Colonic mucosa (tissue), 4 donors: ENCODE data around the gene BCL2L1. TPM values are rescaled to one million over a fixed set of nuclear protein-coding genes. Genes with fewer than 3 reads are reported as not detected.

ENCODE experiments used
- DNase-seq: peaks from one replicate; pipeline ENCODE4 v3.0.0-alpha.2; 2020
- H3K27ac ChIP-seq: fragments of 200-600 bp; one replicate; pipeline ENCODE4 v1.8.0; 2021
- H3K27me3 ChIP-seq: fragments of 200-600 bp; one replicate; pipeline ENCODE4 v1.8.0; 2021
- H3K36me3 ChIP-seq: fragments of 200-600 bp; one replicate; pipeline ENCODE4 v1.8.0; 2021
- H3K4me1 ChIP-seq: fragments of 200-600 bp; one replicate; pipeline ENCODE4 v1.8.0; 2021; ENCODE audit warnings: mild to moderate bottlenecking
- H3K4me3 ChIP-seq: fragments of 200-600 bp; one replicate; pipeline ENCODE4 v1.8.0; 2021
- H3K9ac ChIP-seq, 2 donors: one replicate each; pipeline ENCODE4 v1.7.0; 2013; ENCODE audit warnings: control low read depth in 2 of 2, low read depth in 2 of 2, low read length in 2 of 2
- H3K9me3 ChIP-seq: fragments of 200-600 bp; one replicate; pipeline ENCODE4 v1.8.0; 2021
- intact Hi-C: fragments of 100-400 bp; cut with DNase I; formaldehyde crosslinking; loops from one replicate; pipeline ENCODE4 v1.14.1; 2022
- total RNA-seq, 2 donors: library from RNA; stranded (reverse); fragmentation: NEBNext Ultra II Directional in 1 of 2; extraction: Animal tissue kit (Norgen Biotek cat#: 25700) in 1 of 2; gene quantifications; one replicate each; pipeline ENCODE4 v1.2.1, GENCODE V29; 2021
- TF ChIP-seq, protein P1 (sequence below): fragments of 200-600 bp; IDR thresholded peaks from one replicate; pipeline ENCODE4 v1.8.0; 2022; ENCODE audit warnings: antibody characterized with exemption, mild to moderate bottlenecking
- donor health status: healthy.
- donor health status: DM: no; HTN: no; CAD: no.
- donor health status: DM: no; HTN: no; CAD: no.

BCL2L1 gene
- total RNA-seq, 2 donors from 2014 or later: 55.9 to 59.4 TPM

DNA sequence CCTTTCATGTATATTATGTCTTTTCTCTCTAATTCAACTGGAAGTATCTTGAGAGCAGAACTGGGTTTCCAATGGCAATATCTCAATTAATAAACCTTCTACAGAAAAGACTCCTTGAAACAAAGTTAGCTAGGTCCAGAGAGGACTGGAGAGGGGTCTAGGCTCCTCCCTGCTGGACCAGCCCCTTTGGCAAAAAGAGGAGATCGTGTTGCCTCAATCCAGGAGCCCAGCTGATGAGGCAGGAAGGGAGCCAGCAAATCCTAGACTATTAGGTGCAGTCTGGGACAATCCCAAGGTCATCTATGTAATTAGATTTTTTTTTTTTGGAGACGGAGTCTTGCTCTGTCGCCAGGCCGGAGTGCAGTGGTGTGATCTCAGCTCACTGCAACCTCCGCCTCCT, 21.9 kb downstream of the BCL2L1 start:
- Histone ChIP-seq H3K9ac (no peak overlapping the region), H3K27me3 (no peaks in the 10 kb centered on the region), H3K9me3 (no peaks in the 10 kb centered on the region), H3K4me3 (no peak overlapping the region), H3K4me1 (peaks cover 21% of the 10 kb centered on the region), H3K27ac (no peak overlapping the region), H3K36me3 (no peaks in the 10 kb centered on the region)
- DNase-seq: no peak
- intact Hi-C loops: no loop called here
- TF ChIP-seq, protein P1, sequence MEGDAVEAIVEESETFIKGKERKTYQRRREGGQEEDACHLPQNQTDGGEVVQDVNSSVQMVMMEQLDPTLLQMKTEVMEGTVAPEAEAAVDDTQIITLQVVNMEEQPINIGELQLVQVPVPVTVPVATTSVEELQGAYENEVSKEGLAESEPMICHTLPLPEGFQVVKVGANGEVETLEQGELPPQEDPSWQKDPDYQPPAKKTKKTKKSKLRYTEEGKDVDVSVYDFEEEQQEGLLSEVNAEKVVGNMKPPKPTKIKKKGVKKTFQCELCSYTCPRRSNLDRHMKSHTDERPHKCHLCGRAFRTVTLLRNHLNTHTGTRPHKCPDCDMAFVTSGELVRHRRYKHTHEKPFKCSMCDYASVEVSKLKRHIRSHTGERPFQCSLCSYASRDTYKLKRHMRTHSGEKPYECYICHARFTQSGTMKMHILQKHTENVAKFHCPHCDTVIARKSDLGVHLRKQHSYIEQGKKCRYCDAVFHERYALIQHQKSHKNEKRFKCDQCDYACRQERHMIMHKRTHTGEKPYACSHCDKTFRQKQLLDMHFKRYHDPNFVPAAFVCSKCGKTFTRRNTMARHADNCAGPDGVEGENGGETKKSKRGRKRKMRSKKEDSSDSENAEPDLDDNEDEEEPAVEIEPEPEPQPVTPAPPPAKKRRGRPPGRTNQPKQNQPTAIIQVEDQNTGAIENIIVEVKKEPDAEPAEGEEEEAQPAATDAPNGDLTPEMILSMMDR: no peak

DNA sequence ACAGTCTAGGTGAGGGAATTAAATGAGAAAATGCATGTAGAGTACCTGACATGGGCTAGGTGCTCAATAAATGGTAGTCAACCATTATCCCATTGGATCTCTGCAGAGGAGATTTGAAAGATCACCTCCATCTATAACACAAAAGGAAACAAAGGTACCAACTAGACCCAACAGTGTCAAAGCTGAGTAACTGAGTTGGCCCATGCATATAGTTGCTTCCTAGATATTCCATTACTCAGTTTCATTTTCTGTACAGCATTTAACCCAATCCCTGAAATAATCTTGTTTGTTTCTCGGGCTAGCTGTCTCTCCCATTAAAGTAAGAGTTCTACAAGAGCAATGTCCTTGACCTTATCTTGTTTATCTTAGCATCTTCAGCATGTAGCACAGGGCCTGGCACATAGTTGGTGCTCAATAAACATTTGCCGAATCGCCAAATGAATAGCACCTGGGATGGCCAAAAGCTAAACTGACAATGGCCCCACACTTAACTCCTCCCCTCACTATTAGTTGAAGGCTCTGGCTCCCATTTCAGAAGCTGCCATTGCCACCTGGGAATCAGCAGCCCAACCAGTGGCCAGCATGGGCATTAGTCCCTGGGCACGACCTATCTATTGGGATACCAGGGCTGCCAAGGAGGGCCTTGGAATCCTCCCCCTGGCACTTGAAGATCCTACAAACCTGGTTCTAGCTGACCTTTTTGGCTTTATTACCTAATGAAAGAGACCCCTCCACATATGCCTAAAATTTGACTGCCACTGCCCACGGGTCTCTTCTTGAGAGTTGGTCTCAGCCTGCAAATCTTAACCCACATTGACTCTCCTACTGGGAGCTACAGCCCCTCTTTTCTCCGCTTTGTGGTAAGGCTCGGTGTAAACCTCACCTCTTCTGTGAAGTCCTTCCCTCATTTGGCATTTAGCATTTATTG, 22.6 kb downstream of the BCL2L1 start:
- DNase-seq: no peak
- Histone ChIP-seq H3K27me3 (no peaks in the 10 kb centered on the region), H3K27ac (peak overlapping the region; percentile 81), H3K4me1 (peaks cover 14% of the 10 kb centered on the region), H3K9me3 (no peaks in the 10 kb centered on the region), H3K4me3 (no peak overlapping the region), H3K36me3 (no peaks in the 10 kb centered on the region), H3K9ac (peak overlapping the region in 1 of 2 donors; percentile 42)
- TF ChIP-seq, protein P1: no peak
- intact Hi-C loops: no loop called here

DNA sequence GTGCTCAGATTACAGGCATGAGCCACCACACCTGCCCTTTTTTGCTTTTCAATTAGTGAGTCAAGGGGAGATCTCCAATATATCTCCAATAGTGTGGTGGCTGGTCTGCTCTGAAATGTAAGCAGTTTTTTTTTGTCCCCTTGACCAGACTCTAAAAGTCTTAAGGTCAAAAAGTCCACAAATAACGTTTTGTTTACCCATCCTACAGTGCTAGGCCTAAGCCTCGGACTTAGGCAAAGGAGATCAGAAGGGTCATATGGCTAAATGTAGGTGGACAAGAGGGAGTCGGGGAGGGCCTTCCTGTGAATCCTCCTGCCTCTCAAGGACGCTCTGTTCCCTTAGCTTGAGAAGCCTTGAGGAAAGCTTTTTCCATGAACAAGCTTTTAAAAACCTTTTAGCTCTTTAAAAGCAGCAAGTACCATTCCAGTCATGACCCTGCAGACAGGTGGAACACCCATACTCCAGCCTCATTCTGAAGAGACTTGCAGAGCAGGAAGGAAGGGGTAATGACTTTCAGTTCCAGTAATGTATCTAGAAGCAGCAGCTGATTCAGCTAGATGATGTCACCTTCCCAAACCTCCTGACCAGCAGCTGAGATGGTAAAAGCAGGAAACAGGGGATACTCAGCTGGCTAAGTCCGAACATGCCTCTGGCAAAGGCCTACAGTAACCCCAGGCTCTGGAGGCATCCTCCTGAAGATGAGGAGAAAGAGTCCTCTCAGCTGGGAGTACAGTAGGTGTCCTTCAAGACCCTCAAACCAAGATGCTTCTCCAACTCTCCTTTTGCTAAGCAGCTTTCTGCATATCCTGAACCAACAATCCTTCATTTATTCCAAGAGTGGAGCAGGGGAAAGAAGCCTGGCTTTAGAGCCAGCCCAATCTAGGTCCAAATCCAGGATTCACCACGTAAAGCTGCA, 23.6 kb downstream of the BCL2L1 start:
- no peaks in the 10 kb centered on the region for H3K36me3 ChIP-seq
- H3K9me3 ChIP-seq: no peaks in the 10 kb centered on the region
- peak overlapping the region; percentile 81 for H3K27ac ChIP-seq
- intact Hi-C loops: no loop called here
- peak; percentile 68 for DNase-seq
- TF ChIP-seq, protein P1: no peak
- H3K4me1 ChIP-seq: peaks cover 11% of the 10 kb centered on the region
- peak overlapping the region in 1 of 2 donors; percentile 42 for H3K9ac ChIP-seq
- no peaks in the 10 kb centered on the region for H3K27me3 ChIP-seq
- H3K4me3 ChIP-seq: no peak overlapping the region

DNA sequence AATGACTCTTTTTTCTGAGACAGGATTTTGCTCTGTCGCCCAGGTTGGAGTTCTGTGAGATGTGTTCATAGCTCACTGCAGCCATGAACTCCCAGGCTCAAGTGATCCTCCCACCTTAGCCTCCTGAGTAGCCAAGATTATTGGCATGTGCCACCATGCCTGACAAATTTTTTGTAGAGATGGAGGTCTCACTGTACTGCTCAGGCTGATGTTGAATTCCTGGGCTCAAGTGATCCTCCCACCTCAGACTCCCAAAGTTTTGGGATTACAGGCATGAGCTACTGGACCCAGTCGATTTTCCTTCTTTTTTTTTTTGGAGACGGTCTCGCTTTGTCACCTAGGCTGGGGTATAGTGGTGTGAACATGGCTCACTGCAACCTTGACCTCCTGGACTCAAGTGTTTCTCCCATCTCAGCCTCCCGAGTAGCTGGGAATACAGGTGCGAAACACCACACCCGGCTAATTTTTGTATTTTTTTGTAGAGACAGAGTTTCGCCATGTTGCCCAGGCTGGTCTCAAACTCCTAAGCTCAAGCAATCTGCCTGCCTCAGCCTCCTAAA, 24.3 kb downstream of the BCL2L1 start:
- TF ChIP-seq, protein P1: no peak
- no peak for DNase-seq
- Histone ChIP-seq H3K36me3 (no peaks in the 10 kb centered on the region), H3K4me1 (peaks cover 10% of the 10 kb centered on the region), H3K4me3 (no peak overlapping the region), H3K27ac (peak overlapping the region; percentile 81), H3K27me3 (no peaks in the 10 kb centered on the region), H3K9ac (no peak overlapping the region), H3K9me3 (no peaks in the 10 kb centered on the region)
- intact Hi-C loops: no loop called here
